ENCODE measurements around the gene ENOX1.
A peak's percentile ranks its signal among the peaks of the same experiment; 100 is the strongest.

The ENOX1 gene

DNA sequence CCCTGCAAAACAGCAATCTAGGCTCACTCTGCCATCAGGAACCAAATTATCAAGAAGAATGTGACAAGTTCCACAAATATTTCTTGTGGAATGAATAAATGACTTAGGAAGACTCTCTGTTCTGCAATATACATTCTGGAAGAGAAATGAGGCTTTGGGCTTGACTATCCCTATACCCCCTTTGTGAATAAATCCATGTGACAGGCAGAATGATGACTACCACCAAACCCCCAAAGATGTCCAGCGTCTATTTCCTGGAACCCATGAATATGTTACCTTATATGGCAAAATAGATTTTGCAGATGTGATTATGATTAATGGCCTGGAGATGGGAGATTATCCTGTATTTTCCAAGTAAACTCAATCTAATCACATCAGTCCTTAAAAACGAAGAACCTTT is 139.3 kb downstream of the ENOX1 start:
- H3K9me3 ChIP-seq (ENCODE audit: insufficient read depth, low read depth, low read length) = peaks cover 2% of the 10 kb centered on the region
- no peak for DNase-seq
- no peaks in the 10 kb centered on the region for H3K79me1 ChIP-seq (ENCODE audit: low read length)
- no peak overlapping the region for H4K12ac ChIP-seq (ENCODE audit: low read depth, low read length)
- H3K4ac ChIP-seq (ENCODE audit: low read depth, low read length) = no peak overlapping the region
- H3K9ac ChIP-seq (ENCODE audit: low read length) = no peak overlapping the region
- no peak overlapping the region for H3K4me2 ChIP-seq (ENCODE audit: low read length)
- H3K23ac ChIP-seq (ENCODE audit: low read length) = no peak overlapping the region
- no peak overlapping the region for H3K27ac ChIP-seq (ENCODE audit: low read depth, low read length)
- no peak overlapping the region for H4K8ac ChIP-seq (ENCODE audit: low read depth, low read length)
- H3K14ac ChIP-seq (ENCODE audit: low read length) = no peak overlapping the region
- no peaks in the 10 kb centered on the region for H3K4me1 ChIP-seq (ENCODE audit: control insufficient read depth in 1 of 2, insufficient read depth in 2 of 2, low read length in 2 of 2)
- H3K79me2 ChIP-seq (ENCODE audit: control insufficient read depth, insufficient read depth, low read length, poor library complexity) = no peaks in the 10 kb centered on the region
- no peak overlapping the region for H2BK120ac ChIP-seq (ENCODE audit: insufficient read depth, low read length, poor library complexity)
- no CpG with 5 or more reads among the region's 2 CpGs for WGBS (ENCODE audit: extremely low coverage, insufficient coverage, insufficient read length)
- H2BK12ac ChIP-seq (ENCODE audit: low read length) = no peak overlapping the region
- no peak overlapping the region for H2AK5ac ChIP-seq (ENCODE audit: low read length)
- H3K27me3 ChIP-seq (ENCODE audit: insufficient read depth, low read length) = no peaks in the 10 kb centered on the region
- H2AFZ ChIP-seq (ENCODE audit: insufficient read depth, low read length, poor library complexity) = no peak overlapping the region
- H3K36me3 ChIP-seq (ENCODE audit: control insufficient read depth in 1 of 2, insufficient read depth in 2 of 2, low read length in 2 of 2) = no peaks in the 10 kb centered on the region
- no peak overlapping the region for H3K4me3 ChIP-seq (ENCODE audit: low read depth, low read length)
- no peak overlapping the region for H2BK5ac ChIP-seq (ENCODE audit: low read depth, low read length, poor library complexity)
- no peak overlapping the region for H3K18ac ChIP-seq (ENCODE audit: low read length)
- H4K91ac ChIP-seq (ENCODE audit: low read depth, low read length) = no peak overlapping the region

DNA sequence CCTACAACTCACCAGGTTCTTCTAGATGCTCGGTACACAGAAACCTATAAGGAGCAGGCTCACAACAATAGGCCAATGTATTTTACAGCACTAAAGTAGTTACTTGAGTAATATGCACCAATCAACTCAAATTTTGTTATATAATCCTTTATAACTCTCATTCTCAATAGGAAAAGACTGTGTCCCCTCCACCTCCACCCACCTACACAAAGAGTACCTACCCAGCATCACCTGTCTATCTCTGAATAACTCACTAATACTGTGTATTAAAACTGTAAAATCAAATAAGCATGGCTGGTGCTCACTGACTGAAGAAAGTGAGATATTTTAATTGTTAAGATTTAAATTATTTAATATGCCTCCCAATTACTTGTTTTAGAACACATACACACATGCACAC is 146.3 kb downstream of the ENOX1 start:
- H3K79me2 ChIP-seq (ENCODE audit: control insufficient read depth, insufficient read depth, low read length, poor library complexity) = no peaks in the 10 kb centered on the region
- H3K18ac ChIP-seq (ENCODE audit: low read length) = no peak overlapping the region
- H3K4me2 ChIP-seq (ENCODE audit: low read length) = no peak overlapping the region
- no peak overlapping the region for H4K12ac ChIP-seq (ENCODE audit: low read depth, low read length)
- no peak overlapping the region for H3K14ac ChIP-seq (ENCODE audit: low read length)
- no peaks in the 10 kb centered on the region for H3K4me1 ChIP-seq (ENCODE audit: control insufficient read depth in 1 of 2, insufficient read depth in 2 of 2, low read length in 2 of 2)
- no peaks in the 10 kb centered on the region for H3K36me3 ChIP-seq (ENCODE audit: control insufficient read depth in 1 of 2, insufficient read depth in 2 of 2, low read length in 2 of 2)
- no peak overlapping the region for H3K4ac ChIP-seq (ENCODE audit: low read depth, low read length)
- H3K23ac ChIP-seq (ENCODE audit: low read length) = no peak overlapping the region
- no peaks in the 10 kb centered on the region for H3K79me1 ChIP-seq (ENCODE audit: low read length)
- no peak overlapping the region for H2BK5ac ChIP-seq (ENCODE audit: low read depth, low read length, poor library complexity)
- H3K9me3 ChIP-seq (ENCODE audit: insufficient read depth, low read depth, low read length) = no peaks in the 10 kb centered on the region
- no peak overlapping the region for H3K27ac ChIP-seq (ENCODE audit: low read depth, low read length)
- H3K27me3 ChIP-seq (ENCODE audit: insufficient read depth, low read length) = no peaks in the 10 kb centered on the region
- no peak overlapping the region for H4K8ac ChIP-seq (ENCODE audit: low read depth, low read length)
- WGBS (ENCODE audit: extremely low coverage, insufficient coverage, insufficient read length) = no CpG with 5 or more reads among the region's 1 CpG
- no peak overlapping the region for H4K91ac ChIP-seq (ENCODE audit: low read depth, low read length)
- H2BK120ac ChIP-seq (ENCODE audit: insufficient read depth, low read length, poor library complexity) = no peak overlapping the region
- DNase-seq = no peak
- no peak overlapping the region for H2BK12ac ChIP-seq (ENCODE audit: low read length)
- no peak overlapping the region for H2AFZ ChIP-seq (ENCODE audit: insufficient read depth, low read length, poor library complexity)
- no peak overlapping the region for H2AK5ac ChIP-seq (ENCODE audit: low read length)
- H3K4me3 ChIP-seq (ENCODE audit: low read depth, low read length) = no peak overlapping the region
- no peak overlapping the region for H3K9ac ChIP-seq (ENCODE audit: low read length)

DNA sequence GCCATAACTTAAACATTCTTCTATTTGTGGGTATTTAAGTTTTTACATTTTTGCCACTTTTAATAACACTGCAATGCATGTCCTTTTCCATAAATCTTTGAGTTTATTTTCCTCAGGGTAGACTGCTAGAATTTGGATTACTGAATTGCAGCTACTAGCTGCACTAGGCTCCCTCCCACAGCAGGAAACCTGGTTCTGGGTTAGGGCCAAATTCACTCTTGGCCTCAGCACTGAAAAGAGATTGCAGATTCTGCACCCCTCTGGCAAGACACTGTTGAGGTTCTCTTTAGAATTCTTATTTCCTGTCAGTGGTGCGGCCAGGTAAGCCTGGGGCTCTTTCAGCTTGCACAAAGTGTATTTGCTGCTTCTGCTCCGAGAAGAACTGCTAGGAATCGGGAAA is 155.7 kb downstream of the ENOX1 start:
- no peak overlapping the region for H4K91ac ChIP-seq (ENCODE audit: low read depth, low read length)
- no peak overlapping the region for H3K18ac ChIP-seq (ENCODE audit: low read length)
- no peaks in the 10 kb centered on the region for H3K9me3 ChIP-seq (ENCODE audit: insufficient read depth, low read depth, low read length)
- no peak overlapping the region for H2AFZ ChIP-seq (ENCODE audit: insufficient read depth, low read length, poor library complexity)
- no peaks in the 10 kb centered on the region for H3K27me3 ChIP-seq (ENCODE audit: insufficient read depth, low read length)
- no peak overlapping the region for H3K4me3 ChIP-seq (ENCODE audit: low read depth, low read length)
- H2BK5ac ChIP-seq (ENCODE audit: low read depth, low read length, poor library complexity) = no peak overlapping the region
- no peaks in the 10 kb centered on the region for H3K79me1 ChIP-seq (ENCODE audit: low read length)
- no peaks in the 10 kb centered on the region for H3K36me3 ChIP-seq (ENCODE audit: control insufficient read depth in 1 of 2, insufficient read depth in 2 of 2, low read length in 2 of 2)
- H4K12ac ChIP-seq (ENCODE audit: low read depth, low read length) = no peak overlapping the region
- no peak overlapping the region for H2AK5ac ChIP-seq (ENCODE audit: low read length)
- no peak overlapping the region for H3K9ac ChIP-seq (ENCODE audit: low read length)
- H3K4ac ChIP-seq (ENCODE audit: low read depth, low read length) = no peak overlapping the region
- H3K23ac ChIP-seq (ENCODE audit: low read length) = no peak overlapping the region
- no peaks in the 10 kb centered on the region for H3K79me2 ChIP-seq (ENCODE audit: control insufficient read depth, insufficient read depth, low read length, poor library complexity)
- no peaks in the 10 kb centered on the region for H3K4me1 ChIP-seq (ENCODE audit: control insufficient read depth in 1 of 2, insufficient read depth in 2 of 2, low read length in 2 of 2)
- no peak overlapping the region for H2BK120ac ChIP-seq (ENCODE audit: insufficient read depth, low read length, poor library complexity)
- no peak overlapping the region for H3K27ac ChIP-seq (ENCODE audit: low read depth, low read length)
- H2BK12ac ChIP-seq (ENCODE audit: low read length) = no peak overlapping the region
- DNase-seq = no peak
- no peak overlapping the region for H3K4me2 ChIP-seq (ENCODE audit: low read length)
- H3K14ac ChIP-seq (ENCODE audit: low read length) = no peak overlapping the region
- H4K8ac ChIP-seq (ENCODE audit: low read depth, low read length) = no peak overlapping the region
- WGBS (ENCODE audit: extremely low coverage, insufficient coverage, insufficient read length) = no CpG with 5 or more reads among the region's 3 CpGs

DNA sequence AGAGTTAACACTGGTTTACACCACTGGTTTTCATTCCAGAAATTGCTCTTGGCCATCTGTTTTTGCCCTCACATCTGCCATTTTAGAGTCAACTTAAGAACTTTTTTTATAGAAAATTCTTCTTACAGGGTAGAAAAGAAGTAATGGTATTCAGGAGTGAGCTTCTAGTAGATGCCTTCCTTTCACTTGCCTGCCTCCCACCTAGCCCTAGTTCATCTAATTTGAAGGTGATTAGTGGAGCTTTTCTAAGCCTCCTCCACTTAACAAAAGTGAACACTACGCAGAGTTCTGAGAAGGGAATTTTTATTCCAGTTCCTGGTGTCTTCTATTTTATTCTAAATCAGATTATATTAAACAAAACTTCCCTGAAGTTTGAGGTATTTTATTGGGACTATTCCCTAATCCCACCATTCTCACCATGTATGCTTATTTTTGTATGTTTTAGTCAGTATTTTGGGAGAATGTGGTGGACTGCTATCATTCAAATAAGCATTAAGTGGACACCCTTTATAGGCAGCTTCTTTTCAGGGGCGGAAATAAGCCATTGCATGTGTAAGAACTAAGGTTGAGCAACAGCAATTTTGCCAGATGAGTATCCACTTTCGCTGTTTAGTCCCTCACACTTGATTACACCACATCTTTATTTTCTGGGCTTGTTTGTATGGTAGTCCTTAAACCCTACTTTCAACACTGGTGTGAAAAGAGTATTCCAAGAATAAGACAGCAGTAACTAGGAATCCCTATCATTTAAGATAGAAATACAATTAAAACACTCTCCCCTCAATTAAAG is 156.9 kb downstream of the ENOX1 start:
- no peaks in the 10 kb centered on the region for H3K79me2 ChIP-seq (ENCODE audit: control insufficient read depth, insufficient read depth, low read length, poor library complexity)
- H3K9me3 ChIP-seq (ENCODE audit: insufficient read depth, low read depth, low read length) = no peaks in the 10 kb centered on the region
- no peak overlapping the region for H3K14ac ChIP-seq (ENCODE audit: low read length)
- H3K23ac ChIP-seq (ENCODE audit: low read length) = no peak overlapping the region
- no peak overlapping the region for H3K4me3 ChIP-seq (ENCODE audit: low read depth, low read length)
- no peak overlapping the region for H3K4ac ChIP-seq (ENCODE audit: low read depth, low read length)
- no CpG with 5 or more reads among the region's 3 CpGs for WGBS (ENCODE audit: extremely low coverage, insufficient coverage, insufficient read length)
- no peak overlapping the region for H2AK5ac ChIP-seq (ENCODE audit: low read length)
- no peak overlapping the region for H2BK5ac ChIP-seq (ENCODE audit: low read depth, low read length, poor library complexity)
- H4K12ac ChIP-seq (ENCODE audit: low read depth, low read length) = no peak overlapping the region
- H4K8ac ChIP-seq (ENCODE audit: low read depth, low read length) = no peak overlapping the region
- H3K18ac ChIP-seq (ENCODE audit: low read length) = no peak overlapping the region
- no peak overlapping the region for H4K91ac ChIP-seq (ENCODE audit: low read depth, low read length)
- H2BK12ac ChIP-seq (ENCODE audit: low read length) = no peak overlapping the region
- H3K36me3 ChIP-seq (ENCODE audit: control insufficient read depth in 1 of 2, insufficient read depth in 2 of 2, low read length in 2 of 2) = no peaks in the 10 kb centered on the region
- H2BK120ac ChIP-seq (ENCODE audit: insufficient read depth, low read length, poor library complexity) = no peak overlapping the region
- no peaks in the 10 kb centered on the region for H3K79me1 ChIP-seq (ENCODE audit: low read length)
- no peak overlapping the region for H3K9ac ChIP-seq (ENCODE audit: low read length)
- DNase-seq = peak in 1 of 2 donors; percentile 13
- H3K27ac ChIP-seq (ENCODE audit: low read depth, low read length) = no peak overlapping the region
- H2AFZ ChIP-seq (ENCODE audit: insufficient read depth, low read length, poor library complexity) = no peak overlapping the region
- H3K27me3 ChIP-seq (ENCODE audit: insufficient read depth, low read length) = no peaks in the 10 kb centered on the region
- no peak overlapping the region for H3K4me2 ChIP-seq (ENCODE audit: low read length)
- no peaks in the 10 kb centered on the region for H3K4me1 ChIP-seq (ENCODE audit: control insufficient read depth in 1 of 2, insufficient read depth in 2 of 2, low read length in 2 of 2)
